Effector memory CD8-positive, alpha-beta T cell (primary cell): Measurements from ENCODE around the gene TLX2.
A peak's percentile ranks its signal among the peaks of the same experiment; 100 is the strongest.

Source experiments
- ATAC-seq: fragments of 150-1000 bp; cut with Tn5 transposase; replicated peaks from 2 replicates; pipeline ENCODE4 v1.10.0; 2021; ENCODE audit warnings: mild to moderate bottlenecking, moderate library complexity
- DNase-seq, 3 experiments: peaks; one replicate each; pipeline ENCODE4 v3.0.0; 2021
- H3K27ac Mint-ChIP-seq, 2 donors: one replicate each; pipeline ENCODE4 v1.8.0; 2022; ENCODE audit warnings: mild to moderate bottlenecking in 2 of 2, mixed read lengths in 2 of 2, moderate library complexity in 2 of 2
- H3K27me3 Mint-ChIP-seq, 2 donors: one replicate each; pipeline ENCODE4 v1.8.0; 2022; ENCODE audit warnings: mixed read lengths in 2 of 2
- H3K36me3 Mint-ChIP-seq: one replicate; pipeline ENCODE4 v1.8.0; 2022; ENCODE audit warnings: mild to moderate bottlenecking, moderate library complexity, mixed read lengths; ENCODE audit not compliant: insufficient read depth
- H3K4me1 Mint-ChIP-seq, 2 donors: one replicate each; pipeline ENCODE4 v1.8.0; 2022; ENCODE audit warnings: low read depth in 2 of 2, mixed read lengths in 2 of 2
- H3K4me3 Mint-ChIP-seq, 2 donors: one replicate each; pipeline ENCODE4 v1.8.0; 2022; ENCODE audit warnings: mild to moderate bottlenecking in 2 of 2, mixed read lengths in 2 of 2, moderate library complexity in 2 of 2
- H3K9me3 Mint-ChIP-seq, 2 donors: one replicate each; pipeline ENCODE4 v1.8.0; 2022; ENCODE audit warnings: mixed read lengths in 2 of 2

The TLX2 gene

GRCh38 chr2:74537140-74537539, 22.9 kb downstream of the TLX2 start:
- no peak overlapping the region for H3K4me3 Mint-ChIP-seq
- no peak for ATAC-seq
- H3K27ac Mint-ChIP-seq = no peak overlapping the region
- H3K36me3 Mint-ChIP-seq = peaks cover 4% of the 10 kb centered on the region
- no peak for DNase-seq
- H3K27me3 Mint-ChIP-seq = peaks cover 30 to 37% of the 10 kb centered on the region in 2 donors
- H3K9me3 Mint-ChIP-seq = no peaks in the 10 kb centered on the region
- H3K4me1 Mint-ChIP-seq = peaks cover 2 to 5% of the 10 kb centered on the region in 2 donors

- no peak for ATAC-seq
- H3K27me3 Mint-ChIP-seq = peaks cover 43 to 45% of the 10 kb centered on the region in 2 donors
These were observed 24.7 kb downstream of the TLX2 start for GRCh38 chr2:74538881-74539339.

GRCh38 chr2:74540291-74540690, 26.0 kb downstream of the TLX2 start:
- ATAC-seq (no peak), DNase-seq (no peak)
- peaks cover 0 to 3% of the 10 kb centered on the region in 2 donors for H3K4me1 Mint-ChIP-seq
- H3K27ac Mint-ChIP-seq = no peak overlapping the region
- H3K9me3 Mint-ChIP-seq = no peaks in the 10 kb centered on the region
- peaks cover 43 to 45% of the 10 kb centered on the region in 2 donors for H3K27me3 Mint-ChIP-seq
- peaks cover 4% of the 10 kb centered on the region for H3K36me3 Mint-ChIP-seq
- H3K4me3 Mint-ChIP-seq = no peak overlapping the region

More at GRCh38 chr2:74538881-74539339, 24.7 kb downstream of the TLX2 start:
- H3K36me3 Mint-ChIP-seq = peaks cover 4% of the 10 kb centered on the region
- DNase-seq = no peak
- H3K4me1 Mint-ChIP-seq = peaks cover 0 to 3% of the 10 kb centered on the region in 2 donors
- no peaks in the 10 kb centered on the region for H3K9me3 Mint-ChIP-seq
- no peak overlapping the region for H3K4me3 Mint-ChIP-seq
- H3K27ac Mint-ChIP-seq = no peak overlapping the region

- Mint-ChIP-seq H3K4me3 (no peak overlapping the region), H3K36me3 (peaks cover 4% of the 10 kb centered on the region), H3K9me3 (no peaks in the 10 kb centered on the region), H3K27me3 (peaks cover 33 to 46% of the 10 kb centered on the region in 2 donors), H3K4me1 (peaks cover 0 to 3% of the 10 kb centered on the region in 2 donors), H3K27ac (no peak overlapping the region)
- ATAC-seq = no peak
- no peak for DNase-seq
These were observed 28.7 kb downstream of the TLX2 start for GRCh38 chr2:74542978-74543377.

GRCh38 chr2:74544634-74545033, 30.4 kb downstream of the TLX2 start:
- no peak for ATAC-seq

GRCh38 chr2:74546004-74546403, 31.8 kb downstream of the TLX2 start:
- ATAC-seq = no peak
- Mint-ChIP-seq H3K36me3 (no peaks in the 10 kb centered on the region), H3K27ac (no peak overlapping the region), H3K4me3 (no peak overlapping the region), H3K27me3 (peaks cover 40 to 50% of the 10 kb centered on the region in 2 donors), H3K4me1 (peaks cover 0 to 9% of the 10 kb centered on the region in 2 donors), H3K9me3 (no peaks in the 10 kb centered on the region)
- DNase-seq = no peak

More at GRCh38 chr2:74544634-74545033, 30.4 kb downstream of the TLX2 start:
- peaks cover 0 to 8% of the 10 kb centered on the region in 2 donors for H3K4me1 Mint-ChIP-seq
- no peak overlapping the region for H3K27ac Mint-ChIP-seq
- no peak overlapping the region for H3K4me3 Mint-ChIP-seq
- H3K36me3 Mint-ChIP-seq = no peaks in the 10 kb centered on the region
- H3K9me3 Mint-ChIP-seq = no peaks in the 10 kb centered on the region
- no peak for DNase-seq
- peaks cover 30 to 42% of the 10 kb centered on the region in 2 donors for H3K27me3 Mint-ChIP-seq

GRCh38 chr2:74548285-74548899, 34.1 kb downstream of the TLX2 start:
- peaks cover 6 to 9% of the 10 kb centered on the region in 2 donors for H3K4me1 Mint-ChIP-seq
- H3K27me3 Mint-ChIP-seq = peaks cover 33 to 49% of the 10 kb centered on the region in 2 donors
- DNase-seq = no peak
- no peaks in the 10 kb centered on the region for H3K9me3 Mint-ChIP-seq
- no peak for ATAC-seq
- H3K27ac Mint-ChIP-seq = no peak overlapping the region
- peaks cover 2% of the 10 kb centered on the region for H3K36me3 Mint-ChIP-seq
- H3K4me3 Mint-ChIP-seq = peak overlapping the region; percentile 58 to 59

GRCh38 chr2:74548900-74549826, 34.9 kb downstream of the TLX2 start:
- Mint-ChIP-seq H3K36me3 (peaks cover 9% of the 10 kb centered on the region), H3K9me3 (no peaks in the 10 kb centered on the region), H3K4me1 (peaks cover 10 to 11% of the 10 kb centered on the region in 2 donors), H3K27ac (no peak overlapping the region), H3K27me3 (peaks cover 33 to 49% of the 10 kb centered on the region in 2 donors), H3K4me3 (peak overlapping the region; percentile 51 to 58)
- DNase-seq = no peak
- peak; percentile 42 for ATAC-seq

GRCh38 chr2:74550231-74550630, 36.0 kb downstream of the TLX2 start:
- H3K27ac Mint-ChIP-seq = no peak overlapping the region
- H3K36me3 Mint-ChIP-seq = peaks cover 17% of the 10 kb centered on the region
- ATAC-seq = no peak
- H3K4me3 Mint-ChIP-seq = no peak overlapping the region
- no peak for DNase-seq
- peaks cover 11 to 14% of the 10 kb centered on the region in 2 donors for H3K4me1 Mint-ChIP-seq
- peaks cover 33 to 49% of the 10 kb centered on the region in 2 donors for H3K27me3 Mint-ChIP-seq
- no peaks in the 10 kb centered on the region for H3K9me3 Mint-ChIP-seq

- Mint-ChIP-seq H3K4me1 (peaks cover 15 to 17% of the 10 kb centered on the region in 2 donors), H3K27me3 (peaks cover 33 to 49% of the 10 kb centered on the region in 2 donors), H3K27ac (no peak overlapping the region), H3K36me3 (peaks cover 20% of the 10 kb centered on the region), H3K4me3 (no peak overlapping the region), H3K9me3 (no peaks in the 10 kb centered on the region)
- ATAC-seq (no peak), DNase-seq (no peak)
These were observed 37.3 kb downstream of the TLX2 start for GRCh38 chr2:74551530-74551929.

GRCh38 chr2:74551942-74552913, 38.0 kb downstream of the TLX2 start:
- peaks cover 15 to 17% of the 10 kb centered on the region in 2 donors for H3K4me1 Mint-ChIP-seq
- H3K27ac Mint-ChIP-seq = peak overlapping the region in 1 of 2 donors; percentile 28
- ATAC-seq (no peak), DNase-seq (no peak)
- peaks cover 20% of the 10 kb centered on the region for H3K36me3 Mint-ChIP-seq
- H3K9me3 Mint-ChIP-seq = no peaks in the 10 kb centered on the region
- H3K27me3 Mint-ChIP-seq = peaks cover 33 to 42% of the 10 kb centered on the region in 2 donors
- peak overlapping the region; percentile 2 to 43 for H3K4me3 Mint-ChIP-seq

GRCh38 chr2:74552914-74553811, 38.9 kb downstream of the TLX2 start:
- H3K9me3 Mint-ChIP-seq = no peaks in the 10 kb centered on the region
- ATAC-seq = no peak
- H3K4me1 Mint-ChIP-seq = peaks cover 15 to 16% of the 10 kb centered on the region in 2 donors
- peaks cover 20% of the 10 kb centered on the region for H3K36me3 Mint-ChIP-seq
- H3K27ac Mint-ChIP-seq = peak overlapping the region; percentile 83 to 92
- peaks cover 30 to 34% of the 10 kb centered on the region in 2 donors for H3K27me3 Mint-ChIP-seq
- no peak for DNase-seq
- peak overlapping the region; percentile 54 to 81 for H3K4me3 Mint-ChIP-seq
